GM10266 (cell line): ENCODE results near the gene AICDA.

Experiments used
- DNase-seq: peaks from one replicate; pipeline ENCODE4 v3.0.0; 2012; ENCODE audit errors: extremely low spot score
- TF ChIP-seq, protein P1 (sequence below): IDR thresholded peaks from 2 replicates; pipeline ENCODE4 v1.5.1; 2012; ENCODE audit warnings: mild to moderate bottlenecking, low read depth; ENCODE audit not compliant: control insufficient read depth, insufficient read depth; ENCODE audit errors: missing control alignments

AICDA gene

DNA sequence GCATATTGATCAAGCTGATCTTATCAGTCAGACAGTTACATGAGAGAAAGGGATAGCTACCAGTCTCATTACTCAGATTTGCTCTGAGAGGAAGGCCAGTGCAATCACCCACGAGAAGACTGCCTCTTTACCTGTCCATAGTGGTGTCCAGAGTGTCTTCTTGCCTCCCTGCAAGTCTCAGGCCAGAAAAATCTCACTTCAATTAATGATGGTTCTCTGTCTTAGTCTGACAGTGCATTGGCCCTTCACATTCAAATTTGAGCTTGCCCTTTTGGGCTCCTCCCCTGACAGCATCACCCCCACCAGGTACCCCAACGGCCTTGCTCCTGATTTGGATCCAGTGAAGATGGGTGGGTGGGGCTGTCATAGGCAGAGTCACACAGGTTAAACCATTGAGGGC, at the start of gene AICDA:
Gene AICDA (minus strand): TSS at position 231 of the 400 bp plus-strand sequence. CDS start 92 bp downstream, at position 139.
- TF ChIP-seq, protein P1, sequence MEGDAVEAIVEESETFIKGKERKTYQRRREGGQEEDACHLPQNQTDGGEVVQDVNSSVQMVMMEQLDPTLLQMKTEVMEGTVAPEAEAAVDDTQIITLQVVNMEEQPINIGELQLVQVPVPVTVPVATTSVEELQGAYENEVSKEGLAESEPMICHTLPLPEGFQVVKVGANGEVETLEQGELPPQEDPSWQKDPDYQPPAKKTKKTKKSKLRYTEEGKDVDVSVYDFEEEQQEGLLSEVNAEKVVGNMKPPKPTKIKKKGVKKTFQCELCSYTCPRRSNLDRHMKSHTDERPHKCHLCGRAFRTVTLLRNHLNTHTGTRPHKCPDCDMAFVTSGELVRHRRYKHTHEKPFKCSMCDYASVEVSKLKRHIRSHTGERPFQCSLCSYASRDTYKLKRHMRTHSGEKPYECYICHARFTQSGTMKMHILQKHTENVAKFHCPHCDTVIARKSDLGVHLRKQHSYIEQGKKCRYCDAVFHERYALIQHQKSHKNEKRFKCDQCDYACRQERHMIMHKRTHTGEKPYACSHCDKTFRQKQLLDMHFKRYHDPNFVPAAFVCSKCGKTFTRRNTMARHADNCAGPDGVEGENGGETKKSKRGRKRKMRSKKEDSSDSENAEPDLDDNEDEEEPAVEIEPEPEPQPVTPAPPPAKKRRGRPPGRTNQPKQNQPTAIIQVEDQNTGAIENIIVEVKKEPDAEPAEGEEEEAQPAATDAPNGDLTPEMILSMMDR, result no peak
- no peak for DNase-seq

DNA sequence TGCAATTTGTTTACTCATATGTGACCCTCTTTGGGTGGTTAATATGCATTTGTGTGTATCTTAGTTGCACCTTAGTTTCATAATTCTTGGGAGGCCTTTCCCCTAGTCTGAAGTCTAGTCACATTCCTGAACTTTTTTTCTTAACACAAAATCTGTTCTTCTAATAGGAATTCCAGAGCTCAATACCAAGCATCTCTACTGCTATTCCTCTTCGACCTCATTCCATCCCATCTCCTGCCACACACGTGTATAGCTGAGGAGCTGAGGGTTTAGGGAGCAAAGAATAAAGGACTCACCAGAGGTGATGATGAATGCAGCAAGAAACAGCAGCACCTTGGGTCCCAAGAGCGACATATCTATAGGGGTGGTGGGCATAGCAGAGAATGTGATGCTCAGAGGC, 49.1 kb upstream of the AICDA start:
- no peak for DNase-seq
- TF ChIP-seq, protein P1, result no peak

DNA sequence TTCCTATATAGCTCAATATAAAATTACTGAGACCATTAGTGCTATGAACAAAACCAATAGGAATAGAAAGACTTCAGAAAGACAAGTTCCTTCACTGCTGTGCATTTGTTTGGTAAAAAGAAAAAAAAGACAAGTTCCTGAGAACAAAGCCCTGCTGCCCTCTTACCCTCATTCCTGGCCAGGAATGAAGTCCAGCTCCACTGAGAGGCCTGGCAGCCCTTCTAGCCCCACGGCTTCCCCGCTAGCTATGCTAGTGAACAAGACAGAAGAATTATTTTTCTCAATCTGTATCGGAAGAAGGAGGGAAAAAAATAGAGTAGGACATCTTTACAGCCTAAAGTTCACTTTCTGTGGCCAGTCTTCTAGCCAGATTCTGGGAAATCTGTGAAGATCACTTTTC, 48.4 kb upstream of the AICDA start:
- TF ChIP-seq, protein P1, result no peak
- DNase-seq, result no peak

DNA sequence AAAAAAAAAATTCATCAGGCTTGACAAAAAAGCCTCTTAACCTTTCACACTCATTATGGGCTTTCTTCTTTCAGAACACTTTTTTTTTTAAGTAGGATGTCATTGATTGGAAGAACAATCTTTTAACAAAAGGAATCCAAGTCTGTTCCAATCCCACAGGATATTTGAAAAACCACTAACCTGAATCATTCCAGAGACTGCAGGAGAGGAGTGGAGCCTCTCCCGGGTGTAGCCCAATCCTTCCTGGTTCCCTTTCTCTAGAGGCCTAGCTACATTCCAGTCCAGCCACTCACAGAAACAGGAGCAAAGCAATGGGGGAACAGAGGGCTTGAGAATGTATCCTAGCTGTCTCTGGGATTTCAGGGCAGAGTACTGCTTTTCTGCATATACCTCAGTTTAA, 45.7 kb upstream of the AICDA start:
- DNase-seq, result no peak
- TF ChIP-seq, protein P1, result no peak

DNA sequence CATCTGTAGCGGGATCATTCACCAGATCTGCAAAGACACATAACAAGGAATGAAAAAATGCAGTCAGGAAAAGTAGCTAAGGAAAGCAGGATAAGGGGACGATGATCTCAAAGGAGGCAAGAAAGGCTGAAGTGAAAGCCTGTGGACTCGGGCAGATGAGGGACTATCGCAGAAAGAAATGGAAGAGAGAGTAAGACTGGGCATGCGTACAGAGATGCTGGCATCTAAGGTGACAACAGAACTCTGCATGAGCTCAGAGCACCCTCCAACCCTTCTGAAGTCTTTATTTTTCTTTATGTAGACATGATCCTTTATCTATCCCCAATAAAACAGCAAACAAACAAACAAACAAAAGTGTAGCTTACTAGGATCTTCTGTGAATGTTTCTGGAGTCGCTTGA, 42.8 kb upstream of the AICDA start:
- no peak for DNase-seq
- TF ChIP-seq, protein P1, result no peak

DNA sequence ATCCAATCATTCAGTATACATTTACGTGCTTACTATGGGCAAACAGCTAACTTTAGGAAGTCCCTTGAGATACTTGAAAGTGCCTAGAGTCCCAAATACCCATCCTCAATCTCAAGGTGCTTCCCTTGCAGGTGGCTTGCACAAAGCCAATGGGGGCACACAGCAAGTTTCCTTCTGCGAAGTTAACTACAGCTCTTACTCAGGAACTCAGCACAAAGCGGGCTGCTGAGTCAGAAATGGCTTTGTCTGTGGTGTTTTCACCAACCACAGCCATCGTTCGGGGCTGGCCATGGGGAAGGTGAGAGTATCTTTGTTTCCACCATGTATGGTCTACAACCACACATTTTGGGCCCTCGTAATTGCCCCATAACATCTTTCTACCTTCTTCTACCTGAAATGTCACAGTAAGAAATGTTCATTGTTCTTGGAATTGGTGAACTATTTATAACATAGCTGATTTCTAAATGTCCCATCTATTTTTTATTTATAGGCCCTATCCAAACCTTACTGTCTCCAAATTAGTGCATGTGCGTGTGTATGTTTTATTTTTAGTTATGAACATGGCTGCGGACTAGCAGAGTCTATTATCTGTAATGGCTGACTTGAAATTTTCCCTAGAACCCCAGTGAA, 36.0 kb upstream of the AICDA start:
- peak; percentile 78 for DNase-seq
- TF ChIP-seq, protein P1, result no peak

DNA sequence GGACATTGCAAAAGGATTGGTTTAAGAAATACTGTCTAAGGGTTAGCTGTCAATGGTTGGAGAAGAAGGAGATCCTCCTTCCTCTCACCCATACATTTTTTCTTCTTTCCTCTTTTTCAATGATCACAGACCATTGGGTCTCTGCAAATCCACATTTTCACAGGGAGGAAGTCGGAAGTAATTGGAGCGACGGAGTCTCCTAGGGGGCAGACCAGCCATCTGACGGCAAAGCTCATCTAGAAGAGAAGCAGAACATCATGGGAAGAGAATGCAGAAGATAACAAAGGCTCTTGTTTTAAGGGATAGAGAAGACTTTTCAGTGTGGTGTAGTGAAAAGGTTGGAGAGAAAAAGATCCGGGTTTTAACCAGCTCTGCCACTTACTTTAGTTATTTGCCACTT, 35.3 kb upstream of the AICDA start:
- TF ChIP-seq, protein P1, result no peak
- DNase-seq, result no peak
